Coronary artery (tissue), 2 donors: ENCODE results near the gene CABP2.

ENCODE experiments used
- DNase-seq: peaks from one replicate; pipeline ENCODE4 v3.0.0-alpha.2; 2017; ENCODE audit warnings: low spot score
- H3K27ac ChIP-seq, 2 donors: fragments of 200-600 bp; sonication (generic); one replicate each; pipeline ENCODE4 v1.5.1; 2016 to 2019
- H3K4me3 ChIP-seq: fragments of 200-600 bp; sonication (generic); 2 replicates; pipeline ENCODE4 v1.5.1; 2016; ENCODE audit warnings: mild to moderate bottlenecking, moderate library complexity
- TF ChIP-seq, protein P1 (sequence below): fragments of 200-600 bp; sonication (generic); IDR thresholded peaks from one replicate; pipeline ENCODE4 v1.5.1; 2019; ENCODE audit warnings: antibody characterized with exemption

CABP2 gene

DNA sequence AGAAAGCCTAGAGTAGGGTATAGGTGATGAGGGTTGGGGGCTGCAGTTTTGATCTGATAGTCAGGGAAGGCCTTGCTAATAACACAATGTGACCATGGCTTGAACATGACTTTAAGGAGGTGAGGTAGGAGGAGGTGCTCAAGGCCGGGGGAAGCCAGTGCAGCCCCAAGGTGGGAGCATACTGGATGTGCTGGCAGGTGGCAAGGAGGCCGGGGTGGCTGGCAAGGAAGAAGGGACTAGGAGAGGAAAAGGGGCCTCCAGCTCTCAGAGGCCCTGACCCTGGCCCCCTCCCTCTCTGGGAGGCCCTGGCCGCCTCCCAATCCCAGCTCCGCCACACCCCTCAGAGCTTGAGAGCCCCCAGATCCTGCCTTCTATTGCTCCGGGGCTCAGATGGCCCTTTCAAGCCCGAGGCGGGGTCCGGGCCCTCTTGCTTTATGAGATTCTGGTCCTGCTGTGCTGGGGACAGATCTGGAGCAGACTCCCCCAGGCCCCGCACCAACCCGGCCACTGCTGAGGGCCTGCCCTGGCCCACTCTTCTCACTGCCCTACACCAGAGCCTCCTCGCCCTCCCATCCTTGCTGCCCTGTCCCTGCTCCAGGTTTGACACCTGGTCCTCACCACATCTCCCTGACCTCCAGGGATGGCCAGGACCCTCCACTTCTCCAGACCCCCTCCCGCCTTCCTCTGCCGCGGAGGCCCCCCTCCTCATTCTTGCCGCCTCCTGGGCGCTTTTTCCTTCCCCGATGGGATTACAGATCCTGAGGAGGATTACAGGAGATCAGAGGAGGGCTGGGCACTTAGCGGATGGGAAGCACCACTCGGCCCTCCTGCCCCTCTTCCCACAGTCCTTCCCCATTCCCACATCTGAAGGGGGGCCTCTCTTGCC, 19.9 kb downstream of the CABP2 start:
- H3K4me3 ChIP-seq, result peak overlapping the region; percentile 78
- H3K27ac ChIP-seq, result no peak overlapping the region
- DNase-seq, result no peak
- TF ChIP-seq, protein P1, sequence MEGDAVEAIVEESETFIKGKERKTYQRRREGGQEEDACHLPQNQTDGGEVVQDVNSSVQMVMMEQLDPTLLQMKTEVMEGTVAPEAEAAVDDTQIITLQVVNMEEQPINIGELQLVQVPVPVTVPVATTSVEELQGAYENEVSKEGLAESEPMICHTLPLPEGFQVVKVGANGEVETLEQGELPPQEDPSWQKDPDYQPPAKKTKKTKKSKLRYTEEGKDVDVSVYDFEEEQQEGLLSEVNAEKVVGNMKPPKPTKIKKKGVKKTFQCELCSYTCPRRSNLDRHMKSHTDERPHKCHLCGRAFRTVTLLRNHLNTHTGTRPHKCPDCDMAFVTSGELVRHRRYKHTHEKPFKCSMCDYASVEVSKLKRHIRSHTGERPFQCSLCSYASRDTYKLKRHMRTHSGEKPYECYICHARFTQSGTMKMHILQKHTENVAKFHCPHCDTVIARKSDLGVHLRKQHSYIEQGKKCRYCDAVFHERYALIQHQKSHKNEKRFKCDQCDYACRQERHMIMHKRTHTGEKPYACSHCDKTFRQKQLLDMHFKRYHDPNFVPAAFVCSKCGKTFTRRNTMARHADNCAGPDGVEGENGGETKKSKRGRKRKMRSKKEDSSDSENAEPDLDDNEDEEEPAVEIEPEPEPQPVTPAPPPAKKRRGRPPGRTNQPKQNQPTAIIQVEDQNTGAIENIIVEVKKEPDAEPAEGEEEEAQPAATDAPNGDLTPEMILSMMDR, result no peak

DNA sequence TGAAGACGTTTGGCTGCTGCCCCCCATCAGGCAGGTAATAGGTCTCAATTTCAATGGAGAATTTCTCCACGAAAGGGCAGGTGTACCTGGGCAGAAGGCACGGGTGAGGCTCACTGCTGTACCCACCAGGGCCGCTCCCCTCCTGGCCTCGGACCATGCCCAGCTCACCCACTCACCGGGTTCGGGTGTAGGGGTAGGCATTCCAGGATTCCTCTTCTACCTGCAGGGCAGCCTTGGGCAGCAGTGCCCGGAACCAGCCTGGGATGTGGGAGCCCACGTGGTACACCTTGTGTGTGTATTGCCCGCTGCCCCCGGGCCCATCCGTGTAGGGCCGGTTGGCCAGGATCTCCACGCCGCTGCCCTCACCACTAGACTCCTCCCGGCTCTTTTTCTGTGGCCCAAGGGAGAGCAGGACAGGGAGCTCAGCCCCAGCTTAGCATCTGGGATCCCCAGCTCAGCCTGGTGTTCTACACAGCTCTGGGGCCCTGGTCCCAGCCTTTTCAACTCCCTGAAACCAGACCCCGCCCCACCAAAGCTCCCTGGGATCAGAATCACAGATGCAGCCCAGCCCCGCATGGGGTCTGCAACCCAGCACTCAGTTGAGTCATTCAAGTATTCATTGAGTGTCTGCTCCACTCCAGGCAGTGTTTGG, 20.8 kb downstream of the CABP2 start:
- no peak overlapping the region for H3K27ac ChIP-seq
- DNase-seq, result no peak
- H3K4me3 ChIP-seq, result no peak overlapping the region
- TF ChIP-seq, protein P1, result no peak

DNA sequence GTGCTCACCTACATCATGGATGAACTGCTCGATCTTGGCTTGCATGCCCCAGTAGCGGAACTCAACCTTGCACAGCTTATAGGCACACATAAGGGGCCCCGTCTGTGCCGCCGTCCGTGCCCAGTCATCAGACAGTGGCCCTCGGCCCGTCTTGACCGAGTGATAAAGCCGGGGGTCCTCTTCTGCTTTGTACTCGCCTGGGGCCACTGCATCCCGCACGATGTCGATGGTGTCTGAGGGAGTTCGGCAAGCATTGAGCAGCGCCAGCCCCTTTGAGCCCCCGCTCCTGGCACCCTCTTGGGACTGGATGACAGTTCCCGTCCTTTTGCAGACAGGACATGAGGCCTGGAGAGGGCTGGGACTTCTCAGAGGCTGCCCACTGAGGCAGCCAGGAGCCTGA, 21.4 kb downstream of the CABP2 start:
- Histone ChIP-seq H3K27ac (no peak overlapping the region), H3K4me3 (no peak overlapping the region)
- DNase-seq, result no peak
- TF ChIP-seq, protein P1, result no peak

DNA sequence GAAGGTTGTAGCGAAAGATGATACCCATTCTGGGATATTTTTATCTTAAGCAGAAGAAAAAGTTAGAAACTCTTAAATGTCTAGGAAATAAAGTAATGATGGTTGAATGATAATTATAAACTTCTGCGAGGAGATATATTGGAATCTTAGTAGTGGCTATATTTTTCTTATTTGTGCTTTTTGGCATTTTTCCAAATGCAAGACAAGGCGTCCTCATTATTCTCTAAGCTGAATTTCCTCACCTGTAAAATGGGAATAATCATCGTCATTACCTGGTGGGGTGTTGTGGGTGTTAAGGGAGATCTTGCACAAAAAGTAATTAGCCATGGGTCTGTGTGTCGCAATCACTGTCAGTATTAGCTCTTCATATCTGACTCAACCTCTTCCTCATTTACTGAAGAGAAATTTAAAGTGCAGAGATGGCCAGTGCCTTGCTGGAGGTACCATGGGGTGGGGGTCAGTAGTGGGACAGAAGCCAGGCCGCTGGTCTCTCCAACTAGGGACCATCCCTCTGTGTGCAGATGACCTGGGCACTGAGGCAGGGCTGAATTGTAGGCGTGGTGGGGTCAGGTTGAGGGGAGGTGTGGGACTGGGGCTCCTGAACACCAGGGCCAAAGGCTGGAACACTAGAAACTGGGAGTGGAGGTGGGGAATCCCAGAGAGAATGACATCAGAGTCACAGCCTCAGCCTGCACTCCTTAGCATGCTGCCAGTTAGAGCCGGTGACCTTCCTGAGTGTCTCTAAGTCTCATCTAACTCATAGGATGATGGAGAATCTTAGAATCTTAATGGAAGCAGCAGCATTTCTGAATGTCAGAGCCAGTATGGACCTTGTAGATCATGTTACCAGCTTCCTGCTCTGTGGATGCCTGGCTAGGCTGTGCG, 22.2 kb downstream of the CABP2 start:
- TF ChIP-seq, protein P1, result no peak
- no peak for DNase-seq
- no peak overlapping the region for H3K4me3 ChIP-seq
- no peak overlapping the region for H3K27ac ChIP-seq

DNA sequence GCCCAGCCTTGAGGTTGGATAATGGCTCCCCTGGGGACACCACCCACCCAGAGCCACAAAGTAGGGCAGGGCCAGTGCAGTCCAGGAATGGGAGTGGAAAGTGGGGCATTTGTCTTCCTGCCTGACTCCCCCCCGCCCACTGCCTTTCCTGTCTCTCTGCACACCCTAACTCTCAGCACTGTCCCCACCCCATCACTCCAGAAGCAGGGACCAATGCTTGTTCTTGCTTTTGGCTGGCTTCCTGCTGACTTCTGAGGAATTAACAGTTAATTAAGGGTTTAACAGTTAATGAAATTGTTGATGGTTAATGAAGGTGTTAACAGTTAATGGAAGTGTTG, 22.8 kb downstream of the CABP2 start:
- no peak overlapping the region for H3K27ac ChIP-seq
- H3K4me3 ChIP-seq, result no peak overlapping the region
- DNase-seq, result no peak
- TF ChIP-seq, protein P1, result no peak

DNA sequence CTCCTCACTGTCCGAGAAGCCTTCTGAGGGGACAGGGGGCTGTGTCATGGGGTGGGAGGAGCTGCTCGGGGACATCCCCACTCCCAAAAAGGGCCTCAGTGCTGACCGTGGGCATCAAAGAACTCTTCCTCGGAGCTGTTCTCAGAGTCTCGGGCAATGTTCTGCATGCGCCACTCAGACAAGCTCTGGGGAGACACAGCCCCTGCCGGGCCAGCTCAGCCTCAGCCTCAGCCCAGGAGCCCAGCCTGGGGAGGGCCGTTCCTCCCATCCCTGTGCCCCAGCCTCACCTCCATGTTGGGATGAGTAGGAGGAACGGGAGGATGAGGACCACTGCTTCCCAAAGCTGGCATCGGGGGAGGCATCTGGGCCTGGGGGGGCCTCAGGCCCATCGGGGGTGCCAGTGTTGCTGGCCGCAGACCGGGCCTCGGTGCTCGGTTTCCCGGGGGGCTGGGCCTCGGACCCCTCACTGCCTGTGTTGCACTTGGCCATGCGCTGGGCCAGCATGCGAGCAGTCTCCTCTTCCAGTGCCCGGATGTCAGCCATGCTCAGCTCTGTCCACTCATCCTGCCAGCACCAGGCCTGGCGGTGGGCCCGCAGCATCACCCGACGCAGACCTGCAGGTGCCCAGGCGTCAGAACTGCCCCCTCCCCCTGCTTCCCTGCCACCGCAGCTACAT, 23.3 kb downstream of the CABP2 start:
- TF ChIP-seq, protein P1, result no peak
- H3K4me3 ChIP-seq, result no peak overlapping the region
- DNase-seq, result no peak

More for the DNA sequence above, 23.3 kb downstream of the CABP2 start:
- H3K27ac ChIP-seq, result no peak overlapping the region
